Smooth muscle cell (in vitro differentiated cells): Measurements from ENCODE around the gene FOXK2. TPM values are rescaled to one million over a fixed set of nuclear protein-coding genes. Genes with fewer than 3 reads are reported as not detected.

Source experiments
- DNase-seq: peaks from one replicate; lab custom pipeline; 2025; ENCODE audit not compliant: unreplicated experiment; lab: John Stamatoyannopoulos, UW
- H2AFZ ChIP-seq: fragments of 200-600 bp; sonication (generic); 2 replicates; pipeline ENCODE4 v1.6.0; 2016; ENCODE audit warnings: antibody characterized with exemption, low read depth, mild to moderate bottlenecking
- H3F3A ChIP-seq: fragments of 200-600 bp; sonication (generic); 2 replicates; pipeline ENCODE4 v1.6.0; 2017; ENCODE audit warnings: antibody characterized with exemption, low read depth
- H3K27ac ChIP-seq: fragments of 200-600 bp; sonication (generic); 2 replicates; pipeline ENCODE4 v1.5.1; 2016; ENCODE audit warnings: low read depth, mild to moderate bottlenecking
- H3K27me3 ChIP-seq: fragments of 200-600 bp; sonication (generic); 2 replicates; pipeline ENCODE4 v1.6.1; 2016; ENCODE audit warnings: low read depth, mild to moderate bottlenecking
- H3K36me3 ChIP-seq: fragments of 200-600 bp; sonication (generic); 2 replicates; pipeline ENCODE4 v1.5.1; 2016; ENCODE audit warnings: low read depth
- H3K4me1 ChIP-seq: fragments of 200-600 bp; sonication (generic); 2 replicates; pipeline ENCODE4 v1.5.1; 2016; ENCODE audit warnings: low read depth
- H3K4me2 ChIP-seq: fragments of 200-600 bp; sonication (generic); 2 replicates; pipeline ENCODE4 v1.6.0; 2016; ENCODE audit warnings: mild to moderate bottlenecking
- H3K4me3 ChIP-seq: fragments of 200-600 bp; sonication (generic); 2 replicates; pipeline ENCODE4 v1.5.1; 2016; ENCODE audit warnings: mild to moderate bottlenecking
- H3K79me2 ChIP-seq: fragments of 200-600 bp; sonication (generic); 2 replicates; pipeline ENCODE4 v1.6.0; 2016; ENCODE audit warnings: low read depth, mild to moderate bottlenecking
- H3K9ac ChIP-seq: fragments of 200-600 bp; sonication (generic); 2 replicates; pipeline ENCODE4 v1.6.0; 2016; ENCODE audit warnings: low read depth
- H3K9me3 ChIP-seq: fragments of 200-600 bp; sonication (generic); replicated peaks from 2 replicates; pipeline ENCODE4 v1.5.1; 2016; ENCODE audit warnings: low read depth
- H4K20me1 ChIP-seq: fragments of 200-600 bp; sonication (generic); 2 replicates; pipeline ENCODE4 v1.6.0; 2016; ENCODE audit warnings: low read depth
- CTCF ChIP-seq: fragments of 200-600 bp; sonication (generic); IDR thresholded peaks from 2 replicates; pipeline ENCODE4 v1.5.1; 2017; ENCODE audit warnings: borderline replicate concordance, mild to moderate bottlenecking, antibody characterized with exemption; ENCODE audit not compliant: insufficient read depth, poor library complexity, severe bottlenecking
- WGBS: methylation state at CpG from one replicate; pipeline ENCODE4 v1.1.7; 2016; ENCODE audit warnings: low lambda C conversion rate; 5-methylcytosine and 5-hydroxymethylcytosine counted together
- polyA plus RNA-seq: library from polyadenylated mRNA; unstranded; fragments of >200 nt; fragmentation: Nextera tagmentation; extraction: Ambion mirVana; gene quantifications from 2 replicates; pipeline ENCODE4 v1.2.1, GENCODE V29; 2016
- total RNA-seq: library from RNA; depleted of rRNA; stranded (reverse); fragments of >200 nt; gene quantifications from 2 replicates; pipeline ENCODE4 v1.2.3, GENCODE V29; 2014

Gene FOXK2
- total and polyA plus RNA-seq, 2 experiments from 2014 or later, result 25.9 to 27.1 TPM

- Histone ChIP-seq H3K4me1 (no peaks in the 10 kb centered on the region), H3F3A (peaks cover 5% of the 10 kb centered on the region), H3K27ac (no peak overlapping the region), H3K79me2 (peaks cover 98% of the 10 kb centered on the region), H3K27me3 (no peaks in the 10 kb centered on the region), H3K9ac (no peak overlapping the region), H3K9me3 (no peaks in the 10 kb centered on the region), H3K4me3 (no peak overlapping the region), H3K36me3 (no peaks in the 10 kb centered on the region), H3K4me2 (no peak overlapping the region), H4K20me1 (peaks cover 98% of the 10 kb centered on the region), H2AFZ (no peak overlapping the region)
- 98% methylated on average over 4 of the region's 5 CpGs for WGBS
- no peak for TF ChIP-seq CTCF
- no peak for DNase-seq
Measured at GRCh38 chr17:82640036-82640435, 120.5 kb downstream of the FOXK2 start.

- Histone ChIP-seq H3K9ac (no peak overlapping the region), H3K27me3 (no peaks in the 10 kb centered on the region), H3K4me1 (peaks cover 5% of the 10 kb centered on the region), H3K4me2 (no peak overlapping the region), H3K9me3 (no peaks in the 10 kb centered on the region), H2AFZ (no peak overlapping the region), H3K36me3 (no peaks in the 10 kb centered on the region), H3K27ac (no peak overlapping the region), H3K79me2 (peaks cover 98% of the 10 kb centered on the region), H3K4me3 (no peak overlapping the region), H4K20me1 (peaks cover 98% of the 10 kb centered on the region), H3F3A (peaks cover 5% of the 10 kb centered on the region)
- WGBS, result 96% methylated on average over 14 of the region's 14 CpGs
- no peak for TF ChIP-seq CTCF
- DNase-seq, result no peak
Measured at GRCh38 chr17:82642022-82642421, 122.5 kb downstream of the FOXK2 start.

- DNase-seq, result no peak
- Histone ChIP-seq H3F3A (no peaks in the 10 kb centered on the region), H3K27me3 (no peaks in the 10 kb centered on the region), H4K20me1 (peaks cover 88% of the 10 kb centered on the region), H3K9me3 (no peaks in the 10 kb centered on the region), H3K4me2 (no peak overlapping the region), H3K9ac (no peak overlapping the region), H3K36me3 (no peaks in the 10 kb centered on the region), H3K4me1 (peaks cover 5% of the 10 kb centered on the region), H3K4me3 (no peak overlapping the region), H2AFZ (no peak overlapping the region), H3K27ac (no peak overlapping the region), H3K79me2 (peaks cover 89% of the 10 kb centered on the region)
- 94% methylated on average over 5 of the region's 5 CpGs for WGBS
- TF ChIP-seq CTCF, result no peak
Measured at GRCh38 chr17:82644148-82644547, 124.6 kb downstream of the FOXK2 start.

- Histone ChIP-seq H3K36me3 (no peaks in the 10 kb centered on the region), H3K27me3 (no peaks in the 10 kb centered on the region), H3K4me2 (no peak overlapping the region), H3K4me3 (no peak overlapping the region), H3K27ac (no peak overlapping the region), H3K9me3 (no peaks in the 10 kb centered on the region), H3K4me1 (peaks cover 5% of the 10 kb centered on the region), H3K79me2 (peaks cover 75% of the 10 kb centered on the region), H3K9ac (no peak overlapping the region), H3F3A (no peaks in the 10 kb centered on the region), H2AFZ (no peak overlapping the region), H4K20me1 (peaks cover 74% of the 10 kb centered on the region)
- TF ChIP-seq CTCF, result no peak
- DNase-seq, result no peak
- WGBS, result 100% methylated on average over 4 of the region's 4 CpGs
Measured at GRCh38 chr17:82645516-82645915, 126.0 kb downstream of the FOXK2 start.
